Nucleus accumbens (tissue), 56 donors: Measurements from ENCODE around the gene RBP7.
A peak's percentile ranks its signal among the peaks of the same experiment; 100 is the strongest.
"Not testable (repeated sequence)": the region's sequence is repeated elsewhere in the genome, so short reads cannot be mapped to it uniquely, and the experiment has no call there.

Experiments
- DNase-seq, 56 donors: peaks; one replicate each; lab custom pipeline; 2025; lab: John Stamatoyannopoulos, UW

The RBP7 gene

GRCh38 chr1:9996624-9997582 lies at the start of gene RBP7:
Gene RBP7, plus strand, starts transcription at chr1:9997228. Its CDS starts 31 bp downstream, at chr1:9997259.
- DNase-seq, result peak in 13 of 56 donors; percentile 6 to 36 (median 15)

- DNase-seq, result no peak
Observed at GRCh38 chr1:9957726-9958125, 39.3 kb upstream of the RBP7 start.

GRCh38 chr1:9960011-9960410 lies 37.0 kb upstream of the RBP7 start:
- DNase-seq, result no peak

- DNase-seq, result no peak
Observed at GRCh38 chr1:9960706-9961562, 36.1 kb upstream of the RBP7 start.

- DNase-seq, result peak in 14 of 56 donors; percentile 2 to 49 (median 8)
Observed at GRCh38 chr1:9984253-9984652, 12.8 kb upstream of the RBP7 start.

GRCh38 chr1:9985001-9985400 lies 12.0 kb upstream of the RBP7 start:
- peak in 1 of 56 donors; percentile 9 for DNase-seq

- DNase-seq, result no peak
Observed at GRCh38 chr1:9989773-9990172, 7.3 kb upstream of the RBP7 start.

- DNase-seq, result no peak
Observed at GRCh38 chr1:9990944-9991343, 6.1 kb upstream of the RBP7 start.

GRCh38 chr1:9992910-9993309 lies 4.1 kb upstream of the RBP7 start:
- no peak for DNase-seq

GRCh38 chr1:9993561-9994075 lies 3.4 kb upstream of the RBP7 start:
- no peak for DNase-seq

GRCh38 chr1:10001016-10001665 lies 4.1 kb downstream of the RBP7 start:
- DNase-seq, result peak in 50 of 56 donors; percentile 2 to 78 (median 42)

- not testable (repeated sequence) for DNase-seq
Observed at GRCh38 chr1:10005248-10005647, 8.2 kb downstream of the RBP7 start.

GRCh38 chr1:10007169-10007568 lies 10.1 kb downstream of the RBP7 start:
- DNase-seq, result no peak

GRCh38 chr1:10014016-10014415 lies 17.0 kb downstream of the RBP7 start:
- DNase-seq, result no peak

GRCh38 chr1:10019561-10019960 lies 22.5 kb downstream of the RBP7 start:
- no peak for DNase-seq

- no peak for DNase-seq
Observed at GRCh38 chr1:10020086-10020485, 23.1 kb downstream of the RBP7 start.

- DNase-seq, result not testable (repeated sequence)
Observed at GRCh38 chr1:10020678-10021077, 23.6 kb downstream of the RBP7 start.

- DNase-seq, result not testable (repeated sequence)
Observed at GRCh38 chr1:10021992-10022391, 25.0 kb downstream of the RBP7 start.

- no peak for DNase-seq
Observed at GRCh38 chr1:10022656-10023055, 25.6 kb downstream of the RBP7 start.

GRCh38 chr1:10025354-10025753 lies 28.3 kb downstream of the RBP7 start:
- DNase-seq, result no peak
